ENCODE data around the gene CAMKK1. TPM values are rescaled to one million over a fixed set of nuclear protein-coding genes. Genes with fewer than 3 reads are reported as not detected.

The CAMKK1 gene
- total RNA-seq, 3 donors from 2014 or later, result 4.2 to 7.5 (median 7.4) TPM

- H3K36me3 Mint-ChIP-seq (ENCODE audit: insufficient read depth), result peaks cover 45% of the 10 kb centered on the region
- H3K4me1 Mint-ChIP-seq (ENCODE audit: low read depth), result no peaks in the 10 kb centered on the region
- ATAC-seq, result no peak
- no peak for DNase-seq
- no peak overlapping the region for H3K4me3 Mint-ChIP-seq
- no peaks in the 10 kb centered on the region for H3K9me3 Mint-ChIP-seq
- no peaks in the 10 kb centered on the region for H3K27me3 Mint-ChIP-seq (ENCODE audit: low read depth)
Measured at GRCh38 chr17:3815925-3816324, 76.9 kb downstream of the CAMKK1 start.

GRCh38 chr17:3815122-3815521 lies 77.7 kb downstream of the CAMKK1 start:
- ATAC-seq, result no peak
- no peaks in the 10 kb centered on the region for H3K4me1 Mint-ChIP-seq (ENCODE audit: low read depth)
- no peaks in the 10 kb centered on the region for H3K27me3 Mint-ChIP-seq (ENCODE audit: low read depth)
- DNase-seq, result no peak
- no peak overlapping the region for H3K4me3 Mint-ChIP-seq
- peaks cover 43% of the 10 kb centered on the region for H3K36me3 Mint-ChIP-seq (ENCODE audit: insufficient read depth)
- no peaks in the 10 kb centered on the region for H3K9me3 Mint-ChIP-seq

GRCh38 chr17:3814361-3814760 lies 78.5 kb downstream of the CAMKK1 start:
- Mint-ChIP-seq H3K4me1 (ENCODE audit: low read depth) (peaks cover 2% of the 10 kb centered on the region), H3K9me3 (no peaks in the 10 kb centered on the region), H3K27me3 (ENCODE audit: low read depth) (no peaks in the 10 kb centered on the region), H3K36me3 (ENCODE audit: insufficient read depth) (peaks cover 49% of the 10 kb centered on the region), H3K4me3 (no peak overlapping the region)
- no peak for ATAC-seq
- no peak for DNase-seq

GRCh38 chr17:3813171-3813570 lies 79.7 kb downstream of the CAMKK1 start:
- no peak for ATAC-seq
- Mint-ChIP-seq H3K27me3 (ENCODE audit: low read depth) (no peaks in the 10 kb centered on the region), H3K9me3 (no peaks in the 10 kb centered on the region), H3K4me3 (no peak overlapping the region), H3K4me1 (ENCODE audit: low read depth) (peaks cover 8% of the 10 kb centered on the region), H3K36me3 (ENCODE audit: insufficient read depth) (peaks cover 45% of the 10 kb centered on the region)
- no peak for DNase-seq

- DNase-seq (no peak), ATAC-seq (no peak)
- H3K27me3 Mint-ChIP-seq (ENCODE audit: low read depth), result no peaks in the 10 kb centered on the region
- peaks cover 9% of the 10 kb centered on the region for H3K4me1 Mint-ChIP-seq (ENCODE audit: low read depth)
- no peaks in the 10 kb centered on the region for H3K9me3 Mint-ChIP-seq
- peaks cover 48% of the 10 kb centered on the region for H3K36me3 Mint-ChIP-seq (ENCODE audit: insufficient read depth)
- H3K4me3 Mint-ChIP-seq, result no peak overlapping the region
Measured at GRCh38 chr17:3812771-3813170, 80.1 kb downstream of the CAMKK1 start.

GRCh38 chr17:3812284-3812683 lies 80.6 kb downstream of the CAMKK1 start:
- Mint-ChIP-seq H3K4me1 (ENCODE audit: low read depth) (peaks cover 9% of the 10 kb centered on the region), H3K36me3 (ENCODE audit: insufficient read depth) (peaks cover 50% of the 10 kb centered on the region), H3K27me3 (ENCODE audit: low read depth) (no peaks in the 10 kb centered on the region), H3K9me3 (no peaks in the 10 kb centered on the region), H3K4me3 (no peak overlapping the region)
- ATAC-seq, result no peak
- no peak for DNase-seq

Other genes starting within 250 kb of the CAMKK1 start
- 10 to 100 TPM in 1 of 3 donors, 1 to 10 TPM in 2; 8.9 to 10.6 (median 9.2) TPM for gene TAX1BP3, start 224.5 kb downstream of the CAMKK1 start, total RNA-seq
- 10 to 100 TPM; 66.3 to 99.5 (median 98.0) TPM for gene EMC6, start 224.2 kb downstream of the CAMKK1 start, total RNA-seq
- 10 to 100 TPM; 29.5 to 53.5 (median 30.8) TPM for gene P2RX5, start 196.9 kb downstream of the CAMKK1 start, total RNA-seq
- gene HASPIN, start 169.2 kb downstream of the CAMKK1 start, total RNA-seq, result 10 to 100 TPM in 2 of 3 donors, 1 to 10 TPM in 1; 7.3 to 12.2 (median 11.1) TPM
- gene ITGAE, start 91.9 kb downstream of the CAMKK1 start, total RNA-seq, result 10 to 100 TPM; 15.0 to 20.6 (median 18.1) TPM
- gene NCBP3, start 46.8 kb downstream of the CAMKK1 start, total RNA-seq, result 10 to 100 TPM; 33.2 to 39.1 (median 36.4) TPM
- under 1 TPM; 0.13 to 0.52 (median 0.21) TPM for gene P2RX1, start 23.4 kb upstream of the CAMKK1 start, total RNA-seq
- 10 to 100 TPM; 55.8 to 68.8 (median 63.6) TPM for gene ATP2A3, start 71.4 kb upstream of the CAMKK1 start, total RNA-seq
- gene ZZEF1, start 250.0 kb upstream of the CAMKK1 start, total RNA-seq, result 10 to 100 TPM; 32.5 to 35.5 (median 34.6) TPM

All from activated T-cell treated with anti-CD3 and anti-CD28 coated beads, Interleukin-2, amount 50 U/mL, for 4 hours (primary cell).